ENCODE data around the gene OPCML. TPM values are rescaled to one million over a fixed set of nuclear protein-coding genes. Genes with fewer than 3 reads are reported as not detected.

OPCML gene
- polyA plus RNA-seq, 1 donor from 2014 or later = 11.6 TPM

DNA sequence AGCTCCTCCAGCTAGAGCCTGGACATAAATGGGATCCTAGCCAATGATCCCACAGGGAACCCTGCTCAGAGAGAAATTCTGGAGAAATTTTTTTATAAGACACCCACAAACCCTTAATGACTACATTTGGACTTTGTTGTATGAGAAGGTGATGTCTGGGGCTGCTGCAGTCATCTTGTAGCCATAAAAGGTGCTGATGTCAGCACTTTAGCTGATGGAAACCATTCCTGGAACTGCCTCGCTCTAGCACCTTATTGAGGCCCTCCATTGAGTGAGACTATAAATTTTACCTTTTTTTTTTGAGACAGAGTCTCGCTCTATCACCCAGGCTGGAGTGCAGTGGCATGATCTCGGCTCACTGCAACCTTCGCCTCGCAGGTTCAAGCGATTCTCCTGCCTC lies 610.7 kb downstream of the OPCML start:
- H3K4me3 ChIP-seq (ENCODE audit: low read length) = no peak overlapping the region
- H3K36me3 ChIP-seq (ENCODE audit: insufficient read depth, low read length) = no peaks in the 10 kb centered on the region
- no peak overlapping the region for H3K9ac ChIP-seq (ENCODE audit: low read length)
- H3F3A ChIP-seq (ENCODE audit: insufficient read depth, low read length, poor library complexity, severe bottlenecking) = no peaks in the 10 kb centered on the region
- H3K27ac ChIP-seq (ENCODE audit: low read length) = no peak overlapping the region
- no peak overlapping the region for H2AFZ ChIP-seq (ENCODE audit: low read depth, low read length)
- TF ChIP-seq TAF1 (IDR thresholded peaks at IDR 0.05; ENCODE audit: low read depth) (no peak), MXI1 (conservative IDR thresholded peaks at IDR 0.05; ENCODE audit: poor library complexity, severe bottlenecking) (no peak), EZH2 (IDR thresholded peaks at IDR 0.05; ENCODE audit: borderline replicate concordance, insufficient read depth, low read length, poor library complexity, severe bottlenecking) (no peak), EP300 (conservative IDR thresholded peaks at IDR 0.05; ENCODE audit: poor library complexity, severe bottlenecking) (no peak), SMC3 (conservative IDR thresholded peaks at IDR 0.05; ENCODE audit: poor library complexity) (no peak), REST (IDR thresholded peaks at IDR 0.05; ENCODE audit: borderline replicate concordance) (no peak), POLR2AphosphoS5 (IDR thresholded peaks at IDR 0.05) (no peak), RAD21 (conservative IDR thresholded peaks at IDR 0.05) (no peak)
- TF ChIP-seq, protein P1, sequence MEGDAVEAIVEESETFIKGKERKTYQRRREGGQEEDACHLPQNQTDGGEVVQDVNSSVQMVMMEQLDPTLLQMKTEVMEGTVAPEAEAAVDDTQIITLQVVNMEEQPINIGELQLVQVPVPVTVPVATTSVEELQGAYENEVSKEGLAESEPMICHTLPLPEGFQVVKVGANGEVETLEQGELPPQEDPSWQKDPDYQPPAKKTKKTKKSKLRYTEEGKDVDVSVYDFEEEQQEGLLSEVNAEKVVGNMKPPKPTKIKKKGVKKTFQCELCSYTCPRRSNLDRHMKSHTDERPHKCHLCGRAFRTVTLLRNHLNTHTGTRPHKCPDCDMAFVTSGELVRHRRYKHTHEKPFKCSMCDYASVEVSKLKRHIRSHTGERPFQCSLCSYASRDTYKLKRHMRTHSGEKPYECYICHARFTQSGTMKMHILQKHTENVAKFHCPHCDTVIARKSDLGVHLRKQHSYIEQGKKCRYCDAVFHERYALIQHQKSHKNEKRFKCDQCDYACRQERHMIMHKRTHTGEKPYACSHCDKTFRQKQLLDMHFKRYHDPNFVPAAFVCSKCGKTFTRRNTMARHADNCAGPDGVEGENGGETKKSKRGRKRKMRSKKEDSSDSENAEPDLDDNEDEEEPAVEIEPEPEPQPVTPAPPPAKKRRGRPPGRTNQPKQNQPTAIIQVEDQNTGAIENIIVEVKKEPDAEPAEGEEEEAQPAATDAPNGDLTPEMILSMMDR (IDR thresholded peaks at IDR 0.05; ENCODE audit: poor library complexity, severe bottlenecking) = no peak
- H3K4me2 ChIP-seq (ENCODE audit: low read length) = no peak overlapping the region
- H3K27me3 ChIP-seq (ENCODE audit: insufficient read depth, low read depth, low read length) = no peaks in the 10 kb centered on the region
- H4K20me1 ChIP-seq (ENCODE audit: insufficient read depth) = no peaks in the 10 kb centered on the region
- no peaks in the 10 kb centered on the region for H3K9me3 ChIP-seq (ENCODE audit: low read length)
- H3K79me2 ChIP-seq (replicated peaks; ENCODE audit: insufficient read depth, low read length) = no peaks in the 10 kb centered on the region
- no peaks in the 10 kb centered on the region for H3K9me2 ChIP-seq (ENCODE audit: insufficient read depth, low read length)

DNA sequence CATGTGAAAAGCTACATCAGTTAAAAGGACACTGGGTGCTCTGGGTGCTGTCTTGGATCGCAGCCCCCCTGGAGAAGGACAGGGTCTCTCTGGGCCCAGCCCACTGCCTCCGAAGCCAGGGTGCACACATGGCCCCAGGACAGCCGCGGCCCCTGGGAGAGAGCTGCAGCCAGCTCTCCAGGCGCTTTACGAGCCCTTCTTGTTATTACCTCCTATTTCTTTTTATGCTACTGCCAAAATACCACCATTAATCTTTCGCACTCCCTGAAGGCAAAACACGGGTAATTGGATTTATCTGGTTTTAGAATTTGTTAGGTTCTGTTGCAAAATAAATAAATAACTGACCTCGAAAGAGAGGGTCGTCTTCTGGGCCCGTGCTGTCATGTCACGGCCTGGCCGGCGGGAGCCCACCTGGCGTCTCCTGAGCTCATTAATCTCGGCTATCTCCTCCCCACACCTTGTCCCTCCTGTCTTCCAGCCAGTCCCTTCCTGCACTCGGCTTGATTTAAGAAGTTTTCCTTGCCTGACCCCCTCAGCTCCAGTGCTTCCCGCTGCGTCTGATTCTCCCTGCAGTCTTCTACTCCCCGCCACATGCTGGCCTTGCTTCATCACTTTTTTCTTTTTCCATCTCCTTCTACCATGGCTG lies 611.7 kb downstream of the OPCML start:
- H3K36me3 ChIP-seq (ENCODE audit: insufficient read depth, low read length) = no peaks in the 10 kb centered on the region
- H3K27ac ChIP-seq (ENCODE audit: low read length) = no peak overlapping the region
- H3K9ac ChIP-seq (ENCODE audit: low read length) = no peak overlapping the region
- no peak overlapping the region for H2AFZ ChIP-seq (ENCODE audit: low read depth, low read length)
- H4K20me1 ChIP-seq (ENCODE audit: insufficient read depth) = no peaks in the 10 kb centered on the region
- H3K79me2 ChIP-seq (replicated peaks; ENCODE audit: insufficient read depth, low read length) = no peaks in the 10 kb centered on the region
- H3K4me2 ChIP-seq (ENCODE audit: low read length) = no peak overlapping the region
- no peak overlapping the region for H3K4me3 ChIP-seq (ENCODE audit: low read length)
- H3K9me2 ChIP-seq (ENCODE audit: insufficient read depth, low read length) = no peaks in the 10 kb centered on the region
- no peaks in the 10 kb centered on the region for H3K9me3 ChIP-seq (ENCODE audit: low read length)
- H3F3A ChIP-seq (ENCODE audit: insufficient read depth, low read length, poor library complexity, severe bottlenecking) = no peaks in the 10 kb centered on the region
- no peaks in the 10 kb centered on the region for H3K27me3 ChIP-seq (ENCODE audit: insufficient read depth, low read depth, low read length)
- TF ChIP-seq EZH2 (IDR thresholded peaks at IDR 0.05; ENCODE audit: borderline replicate concordance, insufficient read depth, low read length, poor library complexity, severe bottlenecking) = no peak
- TF ChIP-seq TAF1 (IDR thresholded peaks at IDR 0.05; ENCODE audit: low read depth) = no peak
- TF ChIP-seq REST (IDR thresholded peaks at IDR 0.05; ENCODE audit: borderline replicate concordance) = no peak
- TF ChIP-seq, protein P1 (IDR thresholded peaks at IDR 0.05; ENCODE audit: poor library complexity, severe bottlenecking) = no peak
- TF ChIP-seq EP300 (conservative IDR thresholded peaks at IDR 0.05; ENCODE audit: poor library complexity, severe bottlenecking) = no peak
- TF ChIP-seq SMC3 (conservative IDR thresholded peaks at IDR 0.05; ENCODE audit: poor library complexity) = no peak
- TF ChIP-seq MXI1 (conservative IDR thresholded peaks at IDR 0.05; ENCODE audit: poor library complexity, severe bottlenecking) = no peak
- TF ChIP-seq POLR2AphosphoS5 (IDR thresholded peaks at IDR 0.05) = no peak
- no peak for TF ChIP-seq RAD21 (conservative IDR thresholded peaks at IDR 0.05)
